HG03025 (cell line): ENCODE results near the gene CCDC154.

Source experiments
- ATAC-seq: cut with Tn5 transposase; IDR thresholded peaks from one replicate; pipeline ENCODE4 v1.9.1; 2021; ENCODE audit warnings: mild to moderate bottlenecking, moderate library complexity; ENCODE audit not compliant: unreplicated experiment, low FRiP score

CCDC154 gene

GRCh38 chr16:1457489-1458245 lies 13.3 kb upstream of the CCDC154 start:
- ATAC-seq = no peak

GRCh38 chr16:1456951-1457350 lies 12.6 kb upstream of the CCDC154 start:
- no peak for ATAC-seq

GRCh38 chr16:1455190-1456171 lies 11.1 kb upstream of the CCDC154 start:
- no peak for ATAC-seq

DNA sequence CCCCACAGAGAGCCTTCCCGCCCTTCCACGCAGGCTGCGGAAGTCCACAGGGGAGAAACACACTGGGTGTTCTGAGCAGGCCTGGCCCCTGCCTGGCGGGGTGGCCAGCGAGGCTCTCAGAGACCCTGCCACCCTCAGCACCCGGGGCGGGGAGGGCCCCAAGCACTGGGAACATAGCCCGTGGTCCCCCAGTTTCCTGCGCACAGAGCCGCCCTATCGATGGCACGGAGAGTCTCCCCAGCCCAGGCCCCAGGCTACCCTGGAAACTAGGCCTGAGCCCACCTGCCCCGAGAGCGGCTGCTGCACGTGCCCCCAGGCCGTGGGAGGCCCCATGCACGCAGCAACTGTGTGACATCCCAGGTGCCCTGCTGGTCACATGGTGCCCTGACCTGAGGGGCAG lies 10.2 kb upstream of the CCDC154 start:
- ATAC-seq = no peak

DNA sequence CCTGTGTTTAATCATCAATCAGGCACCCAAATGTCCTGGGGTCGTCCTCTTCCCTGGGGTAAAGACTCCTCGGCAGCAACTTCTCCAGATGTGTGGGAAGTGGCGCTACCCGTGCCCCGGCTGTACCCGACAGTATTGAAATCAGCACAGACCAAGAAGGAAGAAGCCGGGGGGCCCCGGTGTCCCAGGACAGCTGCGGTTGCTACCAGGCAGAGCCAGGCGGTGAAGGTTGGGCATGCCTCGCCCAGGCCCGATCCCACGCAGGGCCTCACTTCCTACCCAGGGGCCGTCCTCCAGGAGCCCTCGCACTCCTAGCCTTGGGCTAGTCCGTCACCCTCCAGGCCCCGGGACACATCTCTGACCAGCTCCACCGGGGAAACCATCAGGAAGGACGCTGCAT lies 9.0 kb upstream of the CCDC154 start:
- ATAC-seq = no peak

GRCh38 chr16:1452530-1452929 lies 8.2 kb upstream of the CCDC154 start:
- ATAC-seq = no peak

DNA sequence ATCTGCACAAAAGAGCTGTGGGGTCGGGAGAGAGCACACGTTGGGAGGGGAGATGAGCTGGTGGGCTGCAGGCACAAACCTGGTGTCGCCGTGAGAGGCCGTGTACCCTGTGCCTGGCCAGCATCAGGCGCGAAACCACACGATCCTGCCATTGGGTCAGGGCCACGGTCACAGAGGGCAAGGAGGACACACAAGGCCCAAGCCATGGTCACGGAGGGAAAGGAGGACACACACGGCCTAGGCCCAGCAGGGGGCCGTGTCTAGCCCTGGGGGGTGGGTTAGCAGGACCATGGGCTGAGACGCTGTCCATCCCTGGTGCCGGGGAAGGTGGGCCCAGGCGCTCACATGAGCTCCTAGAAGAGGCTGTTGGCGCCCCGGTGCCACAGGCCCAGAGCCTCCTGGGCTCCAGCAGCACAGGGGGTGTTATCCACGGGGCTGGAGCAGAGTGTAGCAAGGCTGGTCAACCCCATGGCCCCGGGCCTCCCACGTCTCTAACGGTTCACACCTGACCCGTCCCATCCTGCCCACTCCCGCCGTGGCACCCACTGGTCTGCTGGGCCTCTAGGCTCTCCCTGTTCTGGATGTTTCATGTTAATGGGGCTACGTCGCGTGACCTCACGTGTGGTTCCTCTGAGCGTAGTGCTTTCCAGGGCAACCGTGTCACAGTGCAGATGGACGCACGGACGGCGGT lies 7.5 kb upstream of the CCDC154 start:
- no peak for ATAC-seq

GRCh38 chr16:1450841-1451240 lies 6.5 kb upstream of the CCDC154 start:
- ATAC-seq = no peak

- ATAC-seq = no peak
Measured at GRCh38 chr16:1450218-1450617, 5.9 kb upstream of the CCDC154 start.

- no peak for ATAC-seq
Measured at GRCh38 chr16:1449201-1449788, 4.9 kb upstream of the CCDC154 start.

GRCh38 chr16:1448536-1449116 lies 4.3 kb upstream of the CCDC154 start:
- ATAC-seq = no peak

DNA sequence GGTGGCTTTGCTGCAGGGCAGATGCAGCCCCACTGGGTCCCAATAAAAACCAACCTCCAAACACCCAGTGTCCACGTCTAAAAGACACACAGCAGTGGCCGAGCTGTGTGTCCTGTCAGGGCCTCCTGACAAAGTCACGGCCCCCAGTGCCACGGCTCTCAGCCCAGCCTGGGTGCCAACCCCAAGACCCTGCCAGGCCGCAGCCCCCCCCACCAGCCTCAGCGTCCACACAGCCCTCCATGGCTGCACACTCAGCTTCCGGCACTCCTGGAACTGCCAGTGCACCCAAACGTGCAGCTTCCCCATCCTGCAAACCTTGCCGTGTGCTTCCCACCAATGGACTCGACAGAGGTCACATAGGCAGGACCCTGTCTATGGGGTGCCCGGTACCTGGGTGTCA lies 3.6 kb upstream of the CCDC154 start:
- ATAC-seq = no peak

DNA sequence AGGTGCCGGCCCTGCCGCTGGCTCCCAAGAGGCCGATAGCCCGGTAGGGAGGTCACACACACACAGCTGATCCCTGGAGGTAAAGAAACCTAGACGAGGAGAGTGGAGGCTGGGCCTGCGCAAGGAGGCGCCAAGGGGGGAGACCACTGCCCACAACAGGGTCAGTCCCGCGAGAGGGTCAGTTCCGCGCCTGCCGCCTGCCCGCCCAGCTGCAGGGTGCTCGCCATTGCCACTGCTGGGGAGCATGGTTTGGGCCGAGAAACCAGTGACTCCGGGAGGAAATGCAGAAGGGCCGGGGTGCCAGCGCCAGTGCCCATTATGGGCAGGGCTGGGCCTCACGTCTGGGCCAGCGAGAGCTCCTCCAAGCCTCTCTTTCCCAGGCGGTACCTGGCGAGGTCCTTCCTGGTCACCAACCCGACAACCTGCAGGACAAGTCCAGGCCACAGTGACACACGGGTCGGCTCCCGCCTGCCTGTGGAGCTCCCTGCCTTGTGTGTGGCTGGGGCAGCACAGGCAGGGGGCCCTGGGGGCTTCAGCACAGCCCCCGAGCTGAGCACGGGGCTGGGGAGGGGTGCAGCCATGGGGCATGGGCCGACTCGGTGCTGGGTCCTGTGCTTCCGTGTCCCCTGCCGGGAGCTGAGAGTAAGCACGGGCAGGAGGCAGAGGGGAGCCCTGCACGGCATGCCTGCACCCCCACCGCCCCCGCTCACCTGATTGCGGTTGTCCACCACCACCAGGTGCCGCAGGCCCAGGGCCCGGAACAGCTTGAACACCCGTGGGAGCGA lies 2.1 kb upstream of the CCDC154 start:
- no peak for ATAC-seq

DNA sequence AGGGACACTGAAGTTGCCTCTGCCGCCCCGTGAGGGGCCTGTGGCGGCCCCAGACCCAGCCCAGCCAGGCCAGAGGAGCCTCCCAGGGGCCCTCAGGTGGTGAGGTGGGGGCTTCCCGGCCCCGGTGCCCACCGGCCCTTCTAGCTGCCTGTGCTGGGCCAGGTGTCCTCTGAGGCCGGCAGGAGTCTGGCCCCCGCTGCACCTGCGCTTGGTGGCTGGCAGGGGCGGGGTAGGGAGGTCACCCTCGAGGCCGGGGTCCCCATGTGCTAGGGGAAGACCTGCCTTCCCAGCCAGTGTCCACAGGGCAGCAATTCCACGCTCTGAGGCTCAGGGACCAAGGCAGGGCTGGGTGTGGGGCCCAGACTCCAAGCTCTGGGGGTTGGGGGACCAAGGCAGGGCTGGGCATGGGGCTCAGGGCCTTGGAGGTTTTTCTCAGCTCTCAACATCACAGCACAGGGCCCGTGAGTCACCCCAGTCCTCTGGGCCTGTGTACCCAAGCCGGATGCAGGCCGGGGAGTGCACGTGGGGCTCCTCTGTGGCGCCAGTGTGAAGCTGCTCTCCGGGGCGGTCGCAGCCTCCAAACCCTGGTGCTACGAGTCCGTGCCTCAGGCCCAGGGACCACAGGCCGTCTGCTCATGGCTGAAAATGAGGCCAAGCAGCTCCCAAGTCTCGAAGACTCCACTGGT lies 1.3 kb upstream of the CCDC154 start:
- no peak for ATAC-seq

GRCh38 chr16:1444730-1445517 lies 568 bp upstream of the CCDC154 start:
- no peak for ATAC-seq

DNA sequence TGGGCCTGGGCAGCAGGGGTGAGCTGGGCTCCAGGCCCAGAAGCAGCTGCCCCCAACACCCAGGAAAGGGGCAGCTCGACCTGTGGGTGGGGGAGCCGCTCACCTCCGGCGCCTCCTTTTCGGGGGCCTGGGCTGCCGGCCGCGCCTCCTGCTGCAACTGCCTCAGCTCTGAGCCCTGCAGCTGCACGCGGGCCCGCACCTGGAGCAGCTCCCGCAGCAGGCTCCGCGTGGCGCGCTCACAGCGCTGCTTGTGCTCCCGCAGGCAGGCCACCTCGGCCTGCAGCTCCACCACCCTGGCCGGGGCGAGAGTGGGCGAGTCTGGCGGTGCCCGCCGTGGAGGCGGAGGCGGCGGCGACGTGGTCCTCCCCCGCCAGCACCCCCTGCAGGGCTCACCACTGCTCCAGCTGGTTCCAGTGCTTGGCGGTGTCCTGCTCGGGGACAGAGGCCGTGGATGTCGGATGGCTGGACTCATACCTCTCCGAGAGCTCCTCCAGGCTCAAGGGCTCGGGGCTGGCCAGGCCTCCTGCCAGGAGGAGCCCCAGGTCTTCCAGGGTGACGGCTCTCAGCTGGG lies 868 bp downstream of the CCDC154 start:
- no peak for ATAC-seq

- ATAC-seq = no peak
Measured at GRCh38 chr16:1442697-1443096, 1.7 kb downstream of the CCDC154 start.

- no peak for ATAC-seq
Measured at GRCh38 chr16:1441391-1441829, 2.9 kb downstream of the CCDC154 start.
